ENCODE results near the gene PSME4. TPM values are rescaled to one million over a fixed set of nuclear protein-coding genes. Genes with fewer than 3 reads are reported as not detected.
"Not testable (repeated sequence)": the region's sequence is repeated elsewhere in the genome, so short reads cannot be mapped to it uniquely, and the experiment has no call there.

PSME4 gene
- total RNA-seq, 1 experiment from 2014 or later, result 21.9 TPM

GRCh38 chr2:53842891-53843290, 127.9 kb downstream of the PSME4 start:
- no peak for DNase-seq (ENCODE audit: low spot score)

- not testable (repeated sequence) for DNase-seq (ENCODE audit: low spot score)
Measured at GRCh38 chr2:53841651-53842050, 129.1 kb downstream of the PSME4 start.

- no peak for DNase-seq (ENCODE audit: low spot score)
Measured at GRCh38 chr2:53840580-53840979, 130.2 kb downstream of the PSME4 start.

- not testable (repeated sequence) for DNase-seq (ENCODE audit: low spot score)
Measured at GRCh38 chr2:53829980-53830290, 140.9 kb downstream of the PSME4 start.

- no peak for DNase-seq (ENCODE audit: low spot score)
Measured at GRCh38 chr2:53829273-53829979, 141.4 kb downstream of the PSME4 start.

- no peak for DNase-seq (ENCODE audit: low spot score)
Measured at GRCh38 chr2:53828331-53828730, 142.5 kb downstream of the PSME4 start.

GRCh38 chr2:53827398-53828175, 143.2 kb downstream of the PSME4 start:
- no peak for DNase-seq (ENCODE audit: low spot score)

- DNase-seq (ENCODE audit: low spot score), result no peak
Measured at GRCh38 chr2:53826587-53827397, 144.0 kb downstream of the PSME4 start.

- DNase-seq (ENCODE audit: low spot score), result no peak
Measured at GRCh38 chr2:53826030-53826410, 144.8 kb downstream of the PSME4 start.

GRCh38 chr2:53823639-53824038, 147.2 kb downstream of the PSME4 start:
- DNase-seq (ENCODE audit: low spot score), result peak; percentile 9

GRCh38 chr2:53821810-53822209, 149.0 kb downstream of the PSME4 start:
- no peak for DNase-seq (ENCODE audit: low spot score)

GRCh38 chr2:53820711-53821110, 150.1 kb downstream of the PSME4 start:
- DNase-seq (ENCODE audit: low spot score), result no peak

GRCh38 chr2:53820048-53820447, 150.7 kb downstream of the PSME4 start:
- no peak for DNase-seq (ENCODE audit: low spot score)

- no peak for DNase-seq (ENCODE audit: low spot score)
Measured at GRCh38 chr2:53819634-53820033, 151.2 kb downstream of the PSME4 start.

- DNase-seq (ENCODE audit: low spot score), result no peak
Measured at GRCh38 chr2:53818854-53819435, 151.8 kb downstream of the PSME4 start.

Small RNA genes lying within 50 kb of the gene (small RNA-seq; reads per million reads assigned to genes)
- not detected for gene MIR3682

Other genes starting within 250 kb of the PSME4 start
- 10.3 and 11.7 TPM in 2 replicates for gene CHAC2, start 203.2 kb downstream of the PSME4 start, total RNA-seq (2014; rRNA removed; shearing (Covaris generic))
- 6.3 and 9.5 TPM in 2 replicates for gene ASB3, start 184.0 kb downstream of the PSME4 start, total RNA-seq (2014; rRNA removed; shearing (Covaris generic))
- 34.5 and 39.4 TPM in 2 replicates for gene ERLEC1, start 183.9 kb downstream of the PSME4 start, total RNA-seq (2014; rRNA removed; shearing (Covaris generic))
- gene GPR75, start 111.0 kb downstream of the PSME4 start, total RNA-seq (2014; rRNA removed; shearing (Covaris generic)), result 1.0 and 1.4 TPM in 2 replicates
- gene ACYP2, start 144.6 kb upstream of the PSME4 start, total RNA-seq (2014; rRNA removed; shearing (Covaris generic)), result 5.1 and 8.4 TPM in 2 replicates